Sciatic nerve (tissue), 2 donors: ENCODE data around the gene CA12. TPM values are rescaled to one million over a fixed set of nuclear protein-coding genes. Genes with fewer than 3 reads are reported as not detected.

Experiments used
- ATAC-seq: fragments of 200-7000 bp; cut with Tn5 transposase; one replicate; pipeline ENCODE4 v1.9.1; 2020; ENCODE audit warnings: mild to moderate bottlenecking, moderate library complexity
- DNase-seq: peaks from one replicate; pipeline ENCODE4 v3.0.0-alpha.2; 2020; ENCODE audit warnings: low spot score
- intact Hi-C: fragments of 100-400 bp; cut with DNase I; formaldehyde crosslinking; loops from one replicate; pipeline ENCODE4 v1.14.2; 2022
- total RNA-seq: library from RNA; stranded (reverse); fragmentation: NEBNext Ultra II Directional; extraction: Animal tissue kit (Norgen Biotek cat#: 25700); gene quantifications from one replicate; pipeline ENCODE4 v1.2.1, GENCODE V29; 2021
- donor health status: DM: no; HTN: no; CAD: no.
- donor health status: DM: no; HTN: no; CAD: no.

The CA12 gene
- total RNA-seq, 1 donor from 2014 or later = 4.0 TPM

GRCh38 chr15:63403254-63403945 is 21.8 kb upstream of the CA12 start:
- intact Hi-C loops = loop anchor here (5.0 to 10.0 kb wide), 2 partner anchors 111 to 359 kb away; partner anchors contain the start of gene TPM1
- no peak for DNase-seq
- ATAC-seq = peak; percentile 20

- ATAC-seq (peak; percentile 68), DNase-seq (no peak)
- intact Hi-C loops = loop anchor here (5.0 to 10.0 kb wide), 2 partner anchors 110 to 358 kb away; partner anchors contain the start of gene TPM1
These were observed 21.0 kb upstream of the CA12 start for GRCh38 chr15:63402498-63403253.

GRCh38 chr15:63401714-63402497 is 20.3 kb upstream of the CA12 start:
- ATAC-seq (peak; percentile 15), DNase-seq (no peak)
- intact Hi-C loops = loop anchor here (5.0 to 10.0 kb wide), 2 partner anchors 110 to 357 kb away; partner anchors contain the start of gene TPM1

GRCh38 chr15:63401078-63401477 is 19.4 kb upstream of the CA12 start:
- ATAC-seq (no peak), DNase-seq (no peak)
- intact Hi-C loops = loop anchor here (5.0 to 10.0 kb wide), 2 partner anchors 109 to 356 kb away; partner anchors contain the start of gene TPM1

GRCh38 chr15:63398456-63398855 is 16.8 kb upstream of the CA12 start:
- intact Hi-C loops = no loop called here
- no peak for ATAC-seq
- no peak for DNase-seq

GRCh38 chr15:63396152-63396928 is 14.7 kb upstream of the CA12 start:
- ATAC-seq (no peak), DNase-seq (no peak)
- intact Hi-C loops = no loop called here

- no peak for ATAC-seq
- intact Hi-C loops = no loop called here
- DNase-seq = no peak
These were observed 14.1 kb upstream of the CA12 start for GRCh38 chr15:63395730-63396151.

- DNase-seq (no peak), ATAC-seq (peak; percentile 81)
- intact Hi-C loops = no loop called here
These were observed 10.8 kb upstream of the CA12 start for GRCh38 chr15:63392361-63393009.

GRCh38 chr15:63391669-63392360 is 10.2 kb upstream of the CA12 start:
- ATAC-seq (no peak), DNase-seq (no peak)
- intact Hi-C loops = no loop called here

- intact Hi-C loops = no loop called here
- ATAC-seq = peak; percentile 43
- no peak for DNase-seq
These were observed 9.0 kb upstream of the CA12 start for GRCh38 chr15:63390689-63391088.

GRCh38 chr15:63389902-63390670 is 8.4 kb upstream of the CA12 start:
- intact Hi-C loops = no loop called here
- ATAC-seq = peak; percentile 11
- DNase-seq = no peak

- ATAC-seq = no peak
- no peak for DNase-seq
- intact Hi-C loops = no loop called here
These were observed 6.9 kb upstream of the CA12 start for GRCh38 chr15:63388511-63388910.

- no peak for DNase-seq
- ATAC-seq = no peak
- intact Hi-C loops = no loop called here
These were observed 6.3 kb upstream of the CA12 start for GRCh38 chr15:63387748-63388493.

GRCh38 chr15:63385911-63386531 is 4.4 kb upstream of the CA12 start:
- intact Hi-C loops = no loop called here
- ATAC-seq (no peak), DNase-seq (no peak)

GRCh38 chr15:63384906-63385305 is 3.3 kb upstream of the CA12 start:
- intact Hi-C loops = no loop called here
- no peak for ATAC-seq
- no peak for DNase-seq
